NCI-H2171 (cell line): ENCODE data around the gene RPS19.

ENCODE experiments used
- DNase-seq: peaks from one replicate; lab custom pipeline; 2025; lab: John Stamatoyannopoulos, UW

The RPS19 gene

GRCh38 chr19:41879080-41879479 lies 19.0 kb downstream of the RPS19 start:
- no peak for DNase-seq

DNA sequence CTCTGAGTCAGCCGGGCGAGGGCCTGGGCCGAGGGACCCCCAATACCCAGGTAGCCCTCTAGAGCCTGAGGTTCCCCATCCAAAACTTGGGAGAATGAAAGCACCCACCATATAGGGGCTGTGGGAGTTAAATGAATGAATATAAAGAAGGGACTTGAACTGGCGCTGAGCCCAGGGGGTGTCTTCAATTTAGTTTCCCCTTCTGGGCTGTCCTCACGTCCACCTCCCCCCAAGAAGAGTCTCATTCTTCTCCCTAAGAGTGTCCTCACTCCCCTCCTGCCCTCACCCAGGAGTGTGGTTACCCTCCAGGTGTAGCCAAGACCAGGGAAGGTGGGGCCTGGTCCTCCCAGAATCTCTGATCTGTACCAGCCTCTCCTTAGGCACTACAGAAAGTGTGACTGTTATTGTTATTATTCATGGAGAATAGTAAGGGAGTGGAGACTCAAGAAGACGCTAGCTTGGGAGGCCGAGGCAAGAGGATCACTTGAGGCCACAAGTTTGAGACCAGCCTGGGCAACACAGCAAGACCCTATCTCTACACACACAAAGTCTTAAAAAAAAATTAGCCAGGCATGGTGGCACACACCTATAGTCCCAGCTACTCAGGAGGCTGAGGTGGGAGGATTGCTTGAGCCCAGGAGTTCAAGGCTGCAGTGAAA lies 19.7 kb downstream of the RPS19 start:
- no peak for DNase-seq

- no peak for DNase-seq
Measured at GRCh38 chr19:41880329-41880708, 20.3 kb downstream of the RPS19 start.

DNA sequence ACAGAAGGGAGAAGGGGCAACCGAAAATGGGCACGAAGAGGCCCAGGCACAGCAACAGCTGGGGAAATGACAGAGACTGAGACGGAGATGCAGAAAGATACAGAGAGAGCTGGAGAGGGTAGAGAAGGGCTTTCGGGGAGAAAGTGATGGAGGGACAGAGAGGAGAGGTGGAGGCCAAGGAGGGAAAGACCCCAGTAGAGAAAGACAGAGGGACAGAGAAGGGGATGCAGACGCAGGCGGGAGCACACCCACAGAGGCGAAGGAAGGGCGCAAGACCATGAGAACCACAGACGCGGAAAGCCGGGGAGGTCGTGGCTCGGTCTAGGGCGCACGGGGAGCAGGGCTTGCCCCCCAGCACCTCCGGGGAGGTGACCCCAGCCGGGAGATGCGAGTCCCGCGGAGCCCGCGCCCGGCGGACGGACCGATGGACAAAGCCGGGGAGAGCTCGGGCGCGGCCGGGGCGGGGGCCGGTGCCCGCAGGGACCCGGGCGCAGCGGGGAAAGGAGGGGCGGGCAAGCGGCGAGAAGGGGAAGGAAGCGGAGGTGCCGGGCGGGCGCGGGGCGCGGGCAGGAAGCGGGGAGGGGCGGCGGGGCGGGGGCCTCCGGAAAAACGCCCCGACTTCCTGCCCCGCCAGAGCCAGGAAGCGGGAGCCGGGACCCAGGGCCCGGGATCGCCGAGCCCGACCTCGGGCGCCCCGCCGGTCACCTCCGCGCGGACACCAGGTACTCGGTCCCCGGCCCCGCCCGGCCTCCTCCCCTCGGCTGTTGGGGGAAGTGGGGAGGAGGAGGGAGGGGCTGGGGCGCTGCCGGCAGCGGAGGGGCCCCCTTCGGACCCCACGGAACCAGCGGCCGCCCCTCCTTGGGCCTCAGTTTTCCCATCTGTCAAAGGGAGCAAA lies 22.8 kb downstream of the RPS19 start, which contains the start of gene ARHGEF1:
Gene ARHGEF1 (plus strand): TSS at position 617 of the 895 bp plus-strand sequence. CDS start 4,899 bp downstream, outside the sequence.
- DNase-seq, result peak; percentile 41

DNA sequence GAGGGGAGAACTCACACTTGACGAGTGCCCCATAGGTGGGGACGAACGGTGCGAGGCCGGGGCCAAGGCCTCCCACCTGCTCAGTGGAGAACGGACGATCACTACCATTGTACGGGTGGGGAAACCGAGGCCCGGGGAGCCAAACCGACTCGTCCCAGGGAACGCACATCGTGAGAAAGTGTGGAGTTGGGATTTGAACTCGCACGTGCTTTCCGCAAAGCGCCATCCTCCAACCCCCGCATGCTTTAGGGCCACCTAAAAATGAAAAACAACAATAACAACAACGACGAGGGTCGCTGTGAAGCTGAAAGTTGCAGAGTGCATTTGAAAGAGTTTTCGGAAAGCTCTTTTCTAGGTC lies 23.4 kb downstream of the RPS19 start:
- no peak for DNase-seq

DNA sequence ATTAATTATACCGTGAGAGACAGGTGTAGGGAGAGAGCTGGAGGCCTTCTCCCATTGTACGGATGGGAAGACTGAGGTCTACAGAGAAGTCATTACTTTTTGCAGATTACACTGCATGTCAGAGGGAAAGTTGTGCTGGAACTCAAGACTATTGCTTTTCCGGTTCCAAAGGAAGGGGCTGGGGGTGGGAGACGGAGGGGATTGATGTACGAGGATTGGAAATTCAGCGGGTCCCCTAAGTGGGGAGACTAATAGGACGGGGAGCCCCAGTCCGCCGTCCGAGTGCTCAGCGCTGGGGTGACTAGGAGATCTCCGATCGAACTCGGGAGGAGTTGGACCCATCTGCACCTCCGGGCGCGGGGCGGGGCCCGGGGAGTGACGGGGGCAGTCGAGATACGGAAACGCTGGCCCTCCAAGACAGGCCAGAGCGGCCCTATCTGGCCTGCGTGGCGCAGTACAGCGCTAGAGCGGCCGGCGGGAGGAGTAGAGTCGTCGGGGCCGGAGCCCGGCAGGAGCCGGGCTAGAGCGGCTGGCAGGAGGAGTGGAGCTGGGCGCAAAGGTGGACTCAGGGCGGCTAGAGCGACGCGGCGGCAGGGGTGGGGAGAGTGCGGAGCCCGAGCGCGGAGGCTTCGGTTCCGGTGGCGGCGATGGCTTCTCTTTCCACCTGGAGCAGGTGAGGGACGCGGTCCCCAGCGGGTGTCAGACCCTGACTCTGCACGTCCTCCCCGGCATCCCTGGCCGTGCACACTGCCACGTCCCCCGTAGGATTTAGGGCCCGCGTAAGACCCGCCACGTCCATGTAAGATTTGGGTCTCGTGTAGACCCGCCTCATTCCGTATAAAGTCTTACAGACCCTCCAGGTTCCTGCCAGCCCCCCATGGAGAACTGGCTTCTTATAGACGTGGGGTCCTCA lies 24.0 kb downstream of the RPS19 start:
- peak; percentile 95 for DNase-seq

DNA sequence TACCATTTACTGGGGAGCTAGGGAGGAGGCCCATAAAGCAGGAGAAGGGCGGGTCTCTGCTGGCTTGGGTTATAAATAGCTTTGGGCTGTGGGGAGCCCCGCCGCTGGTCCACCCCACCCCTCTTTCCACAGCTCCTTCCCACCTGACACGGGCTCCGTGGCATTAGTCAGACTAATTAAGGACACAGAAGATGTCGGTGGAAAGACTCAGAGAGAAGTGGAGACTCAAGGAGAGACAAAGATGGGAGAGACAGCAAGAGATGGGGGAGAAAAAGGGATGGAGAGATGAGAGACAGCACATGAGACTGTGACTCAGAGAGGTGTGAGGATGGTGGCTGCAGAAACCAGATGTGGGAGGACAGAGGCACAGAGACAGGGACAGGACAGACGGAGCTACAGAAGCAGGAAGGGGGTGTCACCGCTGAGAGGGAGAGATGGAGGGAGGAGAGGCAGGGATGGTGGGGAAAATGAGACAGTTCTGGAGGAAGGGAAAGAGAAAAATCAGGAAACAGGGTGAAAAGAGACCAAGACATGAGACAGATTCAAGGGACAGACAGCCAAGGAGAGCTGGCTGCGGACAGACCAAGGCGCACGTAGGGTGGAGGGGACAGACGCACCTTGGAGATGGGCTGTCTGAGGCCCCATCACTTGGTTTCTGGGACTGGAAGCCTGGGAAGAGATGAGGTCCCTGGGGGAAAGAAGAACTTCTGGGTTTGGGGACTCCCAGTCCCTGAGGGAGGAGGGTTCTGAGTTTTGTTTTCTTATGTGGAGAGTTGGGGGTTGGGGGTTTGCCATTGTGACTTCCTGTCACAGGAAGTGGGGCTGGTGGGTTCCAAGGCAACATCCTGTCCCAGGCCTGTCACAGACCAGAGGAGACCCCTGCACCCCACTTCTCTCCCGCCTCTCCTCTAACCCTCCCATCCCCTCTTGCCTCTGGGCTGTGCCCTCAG lies 27.0 kb downstream of the RPS19 start:
- no peak for DNase-seq

DNA sequence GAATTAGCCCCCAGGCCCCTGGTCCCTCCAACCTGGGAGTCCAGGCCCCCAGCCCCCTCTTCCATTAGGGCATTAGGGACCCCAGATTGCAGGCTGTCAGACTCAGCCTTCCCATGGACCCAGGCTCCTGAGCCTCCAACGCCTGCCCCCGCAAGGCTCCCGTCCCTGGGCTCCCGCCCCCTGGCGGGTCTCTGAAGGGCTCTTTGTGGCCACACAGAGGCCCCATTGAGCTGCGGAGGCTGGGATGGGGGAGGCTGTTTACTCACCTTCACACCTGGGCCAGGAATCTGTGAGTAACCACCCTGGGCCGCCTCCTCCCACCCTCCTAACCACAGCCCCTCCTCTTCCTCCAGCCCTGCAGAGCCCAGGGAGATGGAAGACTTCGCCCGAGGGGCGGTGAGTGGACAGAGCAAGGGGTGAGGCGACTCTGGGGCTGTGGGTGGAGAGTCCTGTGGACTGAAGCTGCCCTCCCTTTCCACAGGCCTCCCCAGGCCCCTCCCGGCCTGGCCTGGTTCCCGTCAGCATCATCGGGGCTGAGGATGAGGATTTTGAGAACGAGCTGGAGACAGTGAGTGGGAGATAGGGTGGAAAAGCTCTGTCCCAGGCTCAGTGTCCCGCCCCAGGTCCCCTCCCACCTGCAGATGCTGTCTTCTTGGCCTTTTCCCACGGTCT lies 27.8 kb downstream of the RPS19 start:
- no peak for DNase-seq

DNA sequence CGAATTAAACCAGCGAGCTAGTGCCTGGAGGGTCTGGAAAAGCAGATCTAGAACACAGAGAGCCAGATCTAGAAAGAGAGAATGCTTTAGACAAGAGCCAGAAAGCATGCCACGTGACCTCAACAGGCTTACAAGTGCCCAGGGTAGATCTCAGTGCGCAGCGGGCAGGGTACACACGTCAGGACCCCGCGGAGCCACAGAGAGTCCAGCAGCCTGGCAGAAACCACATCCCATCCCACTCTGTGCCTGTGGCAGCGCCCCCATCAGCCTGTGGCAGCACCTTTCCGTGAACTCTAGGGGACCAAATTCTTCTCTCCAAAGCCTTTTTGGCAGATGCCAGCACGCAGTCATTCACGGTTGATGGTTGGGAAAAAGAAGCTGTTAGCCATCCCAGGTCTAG lies 28.9 kb downstream of the RPS19 start:
- DNase-seq, result no peak

- no peak for DNase-seq
Measured at GRCh38 chr19:41889896-41890295, 29.8 kb downstream of the RPS19 start.

- no peak for DNase-seq
Measured at GRCh38 chr19:41890936-41891335, 30.9 kb downstream of the RPS19 start.

GRCh38 chr19:41892173-41892902 lies 32.3 kb downstream of the RPS19 start:
- no peak for DNase-seq

DNA sequence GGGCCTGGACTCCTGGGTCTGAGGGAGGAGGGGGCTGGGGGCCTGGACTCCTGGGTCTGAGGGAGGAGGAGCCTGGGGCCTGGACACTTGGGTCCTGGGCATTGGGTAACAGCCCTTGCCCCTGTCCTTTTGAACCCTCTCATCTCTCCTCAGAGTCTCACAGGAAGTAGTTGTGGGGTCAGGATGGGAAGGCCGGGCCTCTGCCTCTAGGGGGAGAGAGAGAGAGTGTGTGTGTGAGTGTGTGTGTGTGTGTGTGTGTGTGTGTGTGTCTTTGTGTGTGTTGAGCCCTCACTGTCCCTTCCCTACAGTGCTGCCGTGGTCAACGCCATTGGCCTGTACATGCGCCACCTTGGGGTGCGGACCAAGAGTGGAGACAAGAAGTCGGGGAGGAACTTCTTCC lies 33.8 kb downstream of the RPS19 start:
- no peak for DNase-seq

DNA sequence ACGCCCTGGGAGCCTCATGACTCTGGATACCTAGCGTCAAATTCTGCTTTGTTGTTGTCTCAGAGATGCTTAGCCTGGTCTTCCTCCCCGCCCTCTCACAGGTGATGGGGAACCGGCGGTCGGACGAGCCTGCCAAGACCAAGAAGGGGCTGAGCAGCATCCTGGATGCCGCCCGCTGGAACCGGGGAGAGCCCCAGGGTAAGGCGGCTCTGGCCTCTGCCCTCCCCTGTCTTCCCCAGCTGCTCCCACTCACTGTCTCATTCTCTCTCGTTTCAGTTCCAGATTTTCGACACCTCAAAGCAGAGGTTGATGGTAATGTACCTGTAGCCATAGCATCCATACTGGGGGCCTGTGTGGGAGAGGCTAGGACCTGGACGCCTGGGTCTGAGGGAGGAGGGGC lies 34.3 kb downstream of the RPS19 start:
- no peak for DNase-seq

DNA sequence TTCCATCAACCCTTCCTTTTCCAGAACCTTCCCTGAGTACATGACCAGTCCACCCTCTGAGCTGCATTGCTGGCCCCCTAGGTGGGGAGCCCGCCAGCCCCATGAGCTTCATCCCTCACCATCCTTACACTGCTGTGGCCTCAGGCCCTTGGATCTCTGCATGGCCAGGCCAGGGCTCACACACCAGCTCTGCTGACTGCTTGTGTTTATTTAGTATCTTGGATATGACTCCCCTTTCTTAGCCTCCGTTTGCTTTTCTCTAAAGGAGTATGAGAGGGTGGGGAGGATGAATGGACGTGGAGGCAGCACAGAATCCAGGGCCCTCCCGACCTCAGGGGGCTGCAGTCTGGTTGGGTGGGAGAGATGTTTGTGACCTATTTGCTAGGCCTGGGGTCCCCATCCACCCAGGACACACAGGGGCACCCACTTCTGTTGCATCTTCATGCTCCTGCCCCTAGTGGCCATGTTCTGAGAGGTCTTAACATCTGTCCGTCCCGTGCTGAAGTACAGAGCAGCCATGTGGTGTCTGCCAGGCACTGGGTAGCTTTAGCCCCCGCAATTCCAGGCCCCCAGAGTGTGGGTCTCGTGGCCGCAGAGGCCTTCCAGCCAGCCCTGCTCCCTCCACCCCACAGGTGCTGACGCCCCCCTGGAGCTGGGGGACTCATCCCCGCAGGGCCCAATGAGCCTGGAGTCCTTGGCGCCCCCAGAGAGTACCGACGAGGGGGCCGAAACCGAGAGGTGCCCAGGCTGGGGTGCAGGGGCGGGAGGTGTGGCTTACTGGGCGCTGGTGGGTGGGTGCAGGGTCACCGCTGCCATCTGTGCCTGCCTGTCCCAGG lies 35.9 kb downstream of the RPS19 start:
- no peak for DNase-seq

GRCh38 chr19:41896581-41896942 lies 36.5 kb downstream of the RPS19 start:
- DNase-seq, result no peak

GRCh38 chr19:41897181-41897580 lies 37.1 kb downstream of the RPS19 start:
- DNase-seq, result no peak

GRCh38 chr19:41897820-41898219 lies 37.8 kb downstream of the RPS19 start:
- DNase-seq, result no peak

DNA sequence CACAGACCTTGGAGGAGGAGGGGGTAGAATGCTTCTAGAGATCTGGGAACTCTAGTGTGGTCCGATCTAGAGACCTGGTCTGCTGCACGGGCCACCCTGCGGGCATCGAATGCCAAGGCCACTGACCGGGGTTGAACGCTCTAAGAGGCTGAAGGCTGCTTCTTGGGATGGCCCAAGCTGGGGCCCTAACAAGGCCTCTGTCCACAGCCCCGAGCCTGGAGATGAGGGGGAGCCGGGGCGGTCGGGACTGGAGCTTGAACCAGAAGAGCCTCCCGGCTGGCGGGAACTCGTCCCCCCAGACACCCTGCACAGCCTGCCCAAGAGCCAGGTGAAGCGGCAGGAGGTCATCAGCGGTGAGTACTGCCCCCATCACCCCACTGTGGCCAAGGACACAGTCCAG lies 38.2 kb downstream of the RPS19 start:
- no peak for DNase-seq
